ENCODE measurements around the gene LRRFIP1. TPM values are rescaled to one million over a fixed set of nuclear protein-coding genes. Genes with fewer than 3 reads are reported as not detected.

The LRRFIP1 gene
- polyA plus RNA-seq, 1 donor (not counting 4 experiments of a cell fraction or from before 2014, with no cell fraction given): 115 TPM

- no peaks in the 10 kb centered on the region for H3K79me2 ChIP-seq (ENCODE audit: control insufficient read depth, insufficient read depth, low read length)
- FAIRE-seq: no peak
- no peak overlapping the region for H3K9ac ChIP-seq (ENCODE audit: control insufficient read depth, extremely low read depth, insufficient read depth, low read length)
- no peaks in the 10 kb centered on the region for H4K20me1 ChIP-seq (ENCODE audit: control insufficient read depth, extremely low read depth, insufficient read depth, low read length)
- H3K4me2 ChIP-seq (ENCODE audit: control insufficient read depth, extremely low read depth, insufficient read depth, low read depth, low read length): no peak overlapping the region
- no peaks in the 10 kb centered on the region for H3K9me3 ChIP-seq (ENCODE audit: control insufficient read depth, low read depth, low read length)
- H3K9me1 ChIP-seq (ENCODE audit: control insufficient read depth, extremely low read depth, insufficient read depth, low read length): no peaks in the 10 kb centered on the region
- no peak overlapping the region for H2AFZ ChIP-seq (ENCODE audit: control insufficient read depth, low read length)
- H3K4me3 ChIP-seq (ENCODE audit: control insufficient read depth in 2 of 3, extremely low read depth in 1 of 3, insufficient read depth in 2 of 3, low read depth in 1 of 3, low read length in 3 of 3): no peak overlapping the region
- peaks cover 6% of the 10 kb centered on the region for H3K27me3 ChIP-seq (ENCODE audit: control insufficient read depth, extremely low read depth, insufficient read depth, low read length)
- peaks cover 27% of the 10 kb centered on the region for H3K4me1 ChIP-seq (ENCODE audit: control insufficient read depth, extremely low read depth, insufficient read depth, low read length)
- DNase-seq (ENCODE audit: low read depth, low spot score): no peak
- no peak overlapping the region for H3K27ac ChIP-seq (ENCODE audit: control insufficient read depth, insufficient read depth, low read length)
- dilution Hi-C loops (cut with MboI; ENCODE audit: extremely low pct_ligation_motif_present, low sequenced_read_pairs): no loop called here
- no peaks in the 10 kb centered on the region for H3K36me3 ChIP-seq (ENCODE audit: control insufficient read depth in 2 of 2, extremely low read depth in 1 of 2, insufficient read depth in 2 of 2, low read length in 2 of 2)
- no peak for TF ChIP-seq CTCF (optimal IDR thresholded peaks at IDR 0.05 in 1 of 3, IDR thresholded peaks at IDR 0.05 in 1 of 3, conservative IDR thresholded peaks at IDR 0.05 in 1 of 3; ENCODE audit: extremely low read depth in 1 of 3, insufficient read depth in 2 of 3, low read length in 3 of 3)
- no peak for TF ChIP-seq EZH2 (IDR thresholded peaks at IDR 0.05; ENCODE audit: low read length)
These were observed 43.3 kb downstream of the LRRFIP1 start for GRCh38 chr2:237670641-237671040.

- Histone ChIP-seq H3K27ac (ENCODE audit: control insufficient read depth, insufficient read depth, low read length) (no peak overlapping the region), H3K27me3 (ENCODE audit: control insufficient read depth, extremely low read depth, insufficient read depth, low read length) (peaks cover 6% of the 10 kb centered on the region)
These were observed 44.2 kb downstream of the LRRFIP1 start for GRCh38 chr2:237671466-237672138.

More at GRCh38 chr2:237671466-237672138, 44.2 kb downstream of the LRRFIP1 start:
- H3K4me3 ChIP-seq (ENCODE audit: control insufficient read depth in 2 of 3, extremely low read depth in 1 of 3, insufficient read depth in 2 of 3, low read depth in 1 of 3, low read length in 3 of 3): no peak overlapping the region
- no peaks in the 10 kb centered on the region for H3K9me3 ChIP-seq (ENCODE audit: control insufficient read depth, low read depth, low read length)
- no peaks in the 10 kb centered on the region for H3K36me3 ChIP-seq (ENCODE audit: control insufficient read depth in 2 of 2, extremely low read depth in 1 of 2, insufficient read depth in 2 of 2, low read length in 2 of 2)
- DNase-seq (ENCODE audit: low read depth, low spot score) (no peak), FAIRE-seq (no peak)
- no peaks in the 10 kb centered on the region for H3K79me2 ChIP-seq (ENCODE audit: control insufficient read depth, insufficient read depth, low read length)
- no peaks in the 10 kb centered on the region for H3K9me1 ChIP-seq (ENCODE audit: control insufficient read depth, extremely low read depth, insufficient read depth, low read length)
- no peak overlapping the region for H3K4me2 ChIP-seq (ENCODE audit: control insufficient read depth, extremely low read depth, insufficient read depth, low read depth, low read length)
- no peak for TF ChIP-seq EZH2 (IDR thresholded peaks at IDR 0.05; ENCODE audit: low read length)
- TF ChIP-seq CTCF (optimal IDR thresholded peaks at IDR 0.05 in 1 of 3, IDR thresholded peaks at IDR 0.05 in 1 of 3, conservative IDR thresholded peaks at IDR 0.05 in 1 of 3; ENCODE audit: extremely low read depth in 1 of 3, insufficient read depth in 2 of 3, low read length in 3 of 3): no peak
- H3K4me1 ChIP-seq (ENCODE audit: control insufficient read depth, extremely low read depth, insufficient read depth, low read length): peaks cover 27% of the 10 kb centered on the region
- dilution Hi-C loops (cut with MboI; ENCODE audit: extremely low pct_ligation_motif_present, low sequenced_read_pairs): no loop called here
- H2AFZ ChIP-seq (ENCODE audit: control insufficient read depth, low read length): no peak overlapping the region
- no peak overlapping the region for H3K9ac ChIP-seq (ENCODE audit: control insufficient read depth, extremely low read depth, insufficient read depth, low read length)
- no peaks in the 10 kb centered on the region for H4K20me1 ChIP-seq (ENCODE audit: control insufficient read depth, extremely low read depth, insufficient read depth, low read length)
